ENCODE results near the gene FAM234B.
"Not testable (repeated sequence)": the region's sequence is repeated elsewhere in the genome, so short reads cannot be mapped to it uniquely, and the experiment has no call there.

Gene FAM234B

GRCh38 chr12:13024531-13024916 lies 19.7 kb upstream of the FAM234B start:
- DNase-seq: no peak

- no peak for DNase-seq
Measured at GRCh38 chr12:13026286-13026685, 17.9 kb upstream of the FAM234B start.

GRCh38 chr12:13027032-13027431 lies 17.1 kb upstream of the FAM234B start:
- no peak for DNase-seq

DNA sequence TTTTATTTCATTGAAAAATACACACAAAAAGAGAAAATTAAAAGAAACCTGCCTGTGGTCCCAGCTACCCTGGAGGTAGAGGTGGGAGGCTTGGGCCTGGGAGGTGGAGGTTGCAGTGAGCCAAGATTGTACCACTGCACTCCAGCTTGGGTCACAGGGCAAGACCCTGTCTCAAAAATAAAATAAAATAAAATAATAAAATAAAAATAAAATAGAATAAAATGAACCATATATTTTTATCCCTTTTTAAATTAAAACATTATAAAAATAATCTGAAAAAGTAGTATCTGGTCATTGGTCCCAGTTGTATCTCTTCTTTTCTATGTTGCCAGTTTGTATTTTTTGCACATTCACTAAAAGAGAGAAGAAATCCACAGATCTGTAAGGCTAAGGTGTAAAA lies 16.7 kb upstream of the FAM234B start:
- no peak for DNase-seq

- DNase-seq: no peak
Measured at GRCh38 chr12:13028825-13029570, 15.2 kb upstream of the FAM234B start.

GRCh38 chr12:13030541-13031291 lies 13.5 kb upstream of the FAM234B start:
- DNase-seq: no peak

- DNase-seq: no peak
Measured at GRCh38 chr12:13032164-13032563, 12.0 kb upstream of the FAM234B start.

GRCh38 chr12:13033476-13033875 lies 10.7 kb upstream of the FAM234B start:
- DNase-seq: no peak

- not testable (repeated sequence) for DNase-seq
Measured at GRCh38 chr12:13035335-13035734, 8.8 kb upstream of the FAM234B start.

DNA sequence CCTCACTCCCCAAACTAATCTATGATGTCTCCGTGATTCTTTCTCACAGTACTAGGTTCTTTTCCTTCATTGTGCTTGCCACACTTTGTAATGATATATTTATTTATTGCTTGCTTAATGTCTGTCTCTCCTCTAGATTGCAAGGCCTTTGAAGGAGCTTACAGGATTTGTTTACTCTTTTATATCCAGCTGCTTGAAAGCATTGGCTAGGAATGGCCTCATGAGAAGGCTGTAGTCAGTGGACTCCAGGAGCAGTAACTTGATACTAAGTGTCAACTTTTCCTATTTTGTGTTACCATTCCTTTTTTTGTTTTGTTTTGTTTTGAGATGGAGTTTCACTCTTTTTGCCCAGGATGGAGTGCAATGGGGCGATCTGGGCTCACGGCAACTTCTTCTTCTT lies 7.3 kb upstream of the FAM234B start:
- no peak for DNase-seq

DNA sequence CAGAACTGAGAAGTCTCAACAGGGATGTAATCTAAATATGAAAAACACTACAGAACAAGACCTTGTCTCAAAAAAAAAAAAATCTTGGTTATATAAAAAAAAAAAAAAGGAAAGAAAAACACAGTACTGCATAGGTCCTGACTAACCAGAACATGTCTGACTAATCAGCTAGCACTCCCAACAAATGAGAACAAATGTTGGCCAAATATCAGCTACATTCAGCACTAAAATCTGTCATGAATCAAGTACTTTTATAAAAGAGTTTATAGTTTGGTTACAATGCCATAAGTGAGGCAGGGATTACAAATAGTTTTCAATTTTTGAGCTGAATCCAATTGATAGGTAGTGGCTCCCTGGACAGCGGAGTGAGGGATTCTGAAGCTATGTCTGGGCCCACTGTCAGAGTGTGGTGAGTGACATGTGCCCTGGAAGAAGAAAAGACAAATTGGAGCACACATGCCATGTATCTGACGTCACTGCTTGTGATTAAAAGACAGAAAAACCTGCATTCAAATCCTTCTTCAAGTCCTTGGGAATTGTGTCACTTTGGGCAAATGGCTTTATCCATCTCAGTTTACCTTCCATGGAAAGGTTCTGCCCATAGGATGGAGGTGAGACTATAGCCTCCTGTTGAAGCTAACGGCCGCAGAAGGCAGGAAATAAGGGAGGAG lies 5.6 kb upstream of the FAM234B start:
- no peak for DNase-seq

DNA sequence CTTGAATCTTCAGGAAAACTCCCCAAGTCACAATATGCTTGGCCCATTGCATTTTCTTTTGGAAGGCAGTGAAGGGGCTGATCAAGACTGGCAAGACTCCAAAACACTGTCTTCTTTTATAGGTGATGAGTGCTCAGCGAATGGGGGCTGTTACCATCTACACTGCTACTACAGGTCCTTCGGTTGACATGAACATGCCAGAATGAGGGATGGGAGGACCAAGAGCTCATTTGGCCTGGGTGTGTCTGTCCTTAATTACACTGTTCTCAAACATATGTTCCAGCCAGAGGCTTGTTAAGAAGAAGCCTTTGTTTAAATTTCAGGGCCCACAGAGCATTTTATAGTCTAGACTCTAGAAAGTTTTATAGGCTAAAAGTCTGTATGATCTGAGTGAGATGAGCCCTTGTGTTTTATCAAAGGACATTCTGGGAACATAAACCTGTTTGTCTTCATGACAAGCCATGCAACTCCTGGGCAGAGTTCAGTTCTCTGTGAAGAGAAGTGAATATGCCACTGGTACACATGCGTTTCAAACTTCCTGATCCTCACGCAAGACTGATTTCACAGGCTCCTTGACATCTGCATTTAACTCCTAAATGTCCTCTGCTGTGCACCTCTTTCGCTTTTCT lies 4.7 kb upstream of the FAM234B start:
- peak; percentile 3 for DNase-seq

DNA sequence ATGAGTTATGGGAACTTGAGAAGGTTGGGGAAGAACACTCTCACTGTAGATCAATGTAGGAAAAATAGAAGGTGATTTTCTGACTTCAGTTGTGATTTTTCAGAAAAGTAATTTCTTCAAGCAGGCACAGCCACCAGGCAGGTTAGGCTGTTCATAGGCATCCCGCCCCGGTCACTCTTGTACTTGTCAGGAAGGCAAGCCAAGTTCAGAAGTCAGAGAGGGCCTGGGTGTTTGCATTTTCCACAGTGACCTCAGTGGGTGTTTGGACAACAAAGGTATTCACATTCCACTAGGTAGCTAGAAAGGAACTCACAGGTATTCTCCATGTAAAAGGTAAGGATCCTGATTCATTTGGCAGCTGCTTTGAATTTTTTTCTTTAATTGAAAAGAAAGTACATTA lies 3.0 kb upstream of the FAM234B start:
- no peak for DNase-seq

DNA sequence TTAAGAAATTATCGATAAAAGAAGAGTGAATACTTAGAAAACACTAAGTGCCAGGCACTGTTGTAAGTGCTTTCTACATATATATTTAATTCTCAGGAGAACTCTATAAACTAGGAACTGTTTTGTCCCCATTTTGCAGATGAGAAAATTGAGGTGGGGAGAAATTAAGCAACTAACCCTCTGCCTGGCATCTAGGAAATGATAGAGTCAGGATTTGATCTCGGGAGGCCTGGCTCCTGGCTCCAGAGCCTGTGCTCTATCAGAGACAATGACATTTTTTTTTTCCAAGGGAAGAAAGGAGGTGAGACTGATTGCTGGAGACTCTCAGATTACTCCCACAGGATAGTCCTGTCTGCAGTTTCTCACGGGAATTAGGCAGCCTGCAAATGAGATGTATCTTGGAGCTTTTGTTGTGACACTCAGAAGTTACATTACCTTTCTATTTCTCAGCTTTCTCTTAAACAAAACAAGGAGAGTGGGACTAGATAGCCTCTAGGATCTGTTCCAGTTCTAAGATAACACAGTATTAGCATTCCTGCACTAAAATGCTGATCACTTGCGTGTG lies 1.4 kb upstream of the FAM234B start:
- no peak for DNase-seq

- DNase-seq: no peak
Measured at GRCh38 chr12:13044906-13045299, 722 bp downstream of the FAM234B start.

- no peak for DNase-seq
Measured at GRCh38 chr12:13045816-13046215, 1.6 kb downstream of the FAM234B start.

GRCh38 chr12:13046964-13047363 lies 2.8 kb downstream of the FAM234B start:
- no peak for DNase-seq

GRCh38 chr12:13049816-13050215 lies 5.6 kb downstream of the FAM234B start:
- no peak for DNase-seq

- DNase-seq: no peak
Measured at GRCh38 chr12:13052421-13052820, 8.2 kb downstream of the FAM234B start.

GRCh38 chr12:13053617-13054016 lies 9.4 kb downstream of the FAM234B start:
- not testable (repeated sequence) for DNase-seq

GRCh38 chr12:13060581-13060980 lies 16.4 kb downstream of the FAM234B start:
- no peak for DNase-seq

GRCh38 chr12:13061377-13061776 lies 17.2 kb downstream of the FAM234B start:
- DNase-seq: no peak

- no peak for DNase-seq
Measured at GRCh38 chr12:13062669-13063068, 18.5 kb downstream of the FAM234B start.

All from NCI-H1105 (cell line).